Measurements from ENCODE around the gene GTF2F2. TPM values are rescaled to one million over a fixed set of nuclear protein-coding genes. Genes with fewer than 3 reads are reported as not detected.

Gene GTF2F2
- total RNA-seq, 2 experiments from 2014 or later: 20.1 to 25.1 TPM

- H4K20me1 ChIP-seq (ENCODE audit: insufficient read depth, low read length): no peaks in the 10 kb centered on the region
- H3K79me2 ChIP-seq (ENCODE audit: insufficient read depth, low read depth, low read length): no peaks in the 10 kb centered on the region
- no peak overlapping the region for H2AFZ ChIP-seq (ENCODE audit: low read length)
- ChIA-PET POLR2A (interaction anchor here (0.6 kb wide), 1 partner anchor 612 kb away, joined by 3 read pairs; no protein-coding TSS in a partner anchor), CTCF (ENCODE audit: unreplicated experiment) (no interaction called here)
- TF ChIP-seq EZH2phosphoT487 (IDR thresholded peaks at IDR 0.05; ENCODE audit: borderline replicate concordance, low read depth, low read length): no peak
- no peak overlapping the region for H3K27ac ChIP-seq (ENCODE audit: low read depth, low read length, poor library complexity, severe bottlenecking)
- no peaks in the 10 kb centered on the region for H3K9me2 ChIP-seq (ENCODE audit: insufficient read depth, low read length)
- H3K4me3 ChIP-seq (ENCODE audit: low read depth, low read length, poor library complexity, severe bottlenecking): no peak overlapping the region
- H3K4me2 ChIP-seq (ENCODE audit: low read length): no peak overlapping the region
- H3K9me3 ChIP-seq (ENCODE audit: low read length): no peaks in the 10 kb centered on the region
- H3K36me3 ChIP-seq (ENCODE audit: insufficient read depth, low read length): peaks cover 13% of the 10 kb centered on the region
- intact Hi-C loops (cut with micrococcal nuclease; ENCODE audit: unreplicated experiment): no loop called here
- no peaks in the 10 kb centered on the region for H3K4me1 ChIP-seq (ENCODE audit: insufficient read depth, low read length, poor library complexity, severe bottlenecking)
- no TSS peak for BruUV-seq (replicated peaks)
- DNase-seq (ENCODE audit: low spot score): no peak
Measured at GRCh38 chr13:45289936-45290563, 169.7 kb downstream of the GTF2F2 start.

GRCh38 chr13:45292176-45292575 lies 171.9 kb downstream of the GTF2F2 start:
- TF ChIP-seq EZH2phosphoT487 (IDR thresholded peaks at IDR 0.05; ENCODE audit: borderline replicate concordance, low read depth, low read length) (no peak), CTCF (conservative IDR thresholded peaks at IDR 0.05; ENCODE audit: low read length) (no peak)
- Histone ChIP-seq H3K79me2 (ENCODE audit: insufficient read depth, low read depth, low read length) (no peaks in the 10 kb centered on the region), H3K9me2 (ENCODE audit: insufficient read depth, low read length) (no peaks in the 10 kb centered on the region), H2AFZ (ENCODE audit: low read length) (no peak overlapping the region), H3K27ac (ENCODE audit: low read depth, low read length, poor library complexity, severe bottlenecking) (no peak overlapping the region), H3K36me3 (ENCODE audit: insufficient read depth, low read length) (peaks cover 6% of the 10 kb centered on the region; the same call in 1 of the 2 replicates), H3K4me3 (ENCODE audit: low read depth, low read length, poor library complexity, severe bottlenecking) (no peak overlapping the region), H3K9me3 (ENCODE audit: low read length) (no peaks in the 10 kb centered on the region), H4K20me1 (ENCODE audit: insufficient read depth, low read length) (no peaks in the 10 kb centered on the region), H3K4me2 (ENCODE audit: low read length) (no peak overlapping the region), H3K4me1 (ENCODE audit: insufficient read depth, low read length, poor library complexity, severe bottlenecking) (no peaks in the 10 kb centered on the region)
- intact Hi-C loops (cut with micrococcal nuclease; ENCODE audit: unreplicated experiment): no loop called here
- POLR2A ChIA-PET: interaction anchor here (0.6 to 1.3 kb wide), 2 partner anchors 8 to 12 kb away, joined by 3 to 5 read pairs; no protein-coding TSS in a partner anchor
- CTCF ChIA-PET (ENCODE audit: unreplicated experiment): interaction anchor here (0.6 kb wide), 1 partner anchor 118 kb away, joined by 3 read pairs; no protein-coding TSS in a partner anchor
- no TSS peak for BruUV-seq (replicated peaks)
- no peak for DNase-seq (ENCODE audit: low spot score)

GRCh38 chr13:45295536-45295935 lies 175.2 kb downstream of the GTF2F2 start:
- TF ChIP-seq EZH2phosphoT487 (IDR thresholded peaks at IDR 0.05; ENCODE audit: borderline replicate concordance, low read depth, low read length) (no peak), CTCF (conservative IDR thresholded peaks at IDR 0.05; ENCODE audit: low read length) (no peak)

More at GRCh38 chr13:45295536-45295935, 175.2 kb downstream of the GTF2F2 start:
- Histone ChIP-seq H4K20me1 (ENCODE audit: insufficient read depth, low read length) (no peaks in the 10 kb centered on the region), H3K79me2 (ENCODE audit: insufficient read depth, low read depth, low read length) (no peaks in the 10 kb centered on the region), H3K36me3 (ENCODE audit: insufficient read depth, low read length) (no peaks in the 10 kb centered on the region), H3K9me3 (ENCODE audit: low read length) (no peaks in the 10 kb centered on the region), H3K4me2 (ENCODE audit: low read length) (no peak overlapping the region), H3K4me1 (ENCODE audit: insufficient read depth, low read length, poor library complexity, severe bottlenecking) (peaks cover 3% of the 10 kb centered on the region), H3K27ac (ENCODE audit: low read depth, low read length, poor library complexity, severe bottlenecking) (no peak overlapping the region), H3K9me2 (ENCODE audit: insufficient read depth, low read length) (no peaks in the 10 kb centered on the region), H3K4me3 (ENCODE audit: low read depth, low read length, poor library complexity, severe bottlenecking) (no peak overlapping the region), H2AFZ (ENCODE audit: low read length) (no peak overlapping the region)
- BruUV-seq (replicated peaks): no TSS peak
- ChIA-PET POLR2A (no interaction called here), CTCF (ENCODE audit: unreplicated experiment) (no interaction called here)
- intact Hi-C loops (cut with micrococcal nuclease; ENCODE audit: unreplicated experiment): no loop called here
- DNase-seq (ENCODE audit: low spot score): no peak
